Lower leg skin (tissue), 3 donors: ENCODE measurements around the gene ZCCHC14.

Source experiments
- POLR2A ChIP-seq, 2 donors: fragments of 450-650 bp; IDR thresholded peaks; one replicate each; pipeline ENCODE4 v1.6.1; 2016 to 2017; ENCODE audit warnings: antibody characterized with exemption in 2 of 2, mild to moderate bottlenecking in 1 of 2, moderate library complexity in 1 of 2
- TF ChIP-seq, protein P1 (sequence below), 3 donors: fragments of 450-650 bp; IDR thresholded peaks; one replicate each; pipeline ENCODE4 v1.5.1; 2016; ENCODE audit warnings: antibody characterized with exemption in 3 of 3, mild to moderate bottlenecking in 3 of 3, moderate library complexity in 2 of 3

GRCh38 chr16:87525352-87525751 lies 32.5 kb upstream of the ZCCHC14 start:
- TF ChIP-seq, protein P1, sequence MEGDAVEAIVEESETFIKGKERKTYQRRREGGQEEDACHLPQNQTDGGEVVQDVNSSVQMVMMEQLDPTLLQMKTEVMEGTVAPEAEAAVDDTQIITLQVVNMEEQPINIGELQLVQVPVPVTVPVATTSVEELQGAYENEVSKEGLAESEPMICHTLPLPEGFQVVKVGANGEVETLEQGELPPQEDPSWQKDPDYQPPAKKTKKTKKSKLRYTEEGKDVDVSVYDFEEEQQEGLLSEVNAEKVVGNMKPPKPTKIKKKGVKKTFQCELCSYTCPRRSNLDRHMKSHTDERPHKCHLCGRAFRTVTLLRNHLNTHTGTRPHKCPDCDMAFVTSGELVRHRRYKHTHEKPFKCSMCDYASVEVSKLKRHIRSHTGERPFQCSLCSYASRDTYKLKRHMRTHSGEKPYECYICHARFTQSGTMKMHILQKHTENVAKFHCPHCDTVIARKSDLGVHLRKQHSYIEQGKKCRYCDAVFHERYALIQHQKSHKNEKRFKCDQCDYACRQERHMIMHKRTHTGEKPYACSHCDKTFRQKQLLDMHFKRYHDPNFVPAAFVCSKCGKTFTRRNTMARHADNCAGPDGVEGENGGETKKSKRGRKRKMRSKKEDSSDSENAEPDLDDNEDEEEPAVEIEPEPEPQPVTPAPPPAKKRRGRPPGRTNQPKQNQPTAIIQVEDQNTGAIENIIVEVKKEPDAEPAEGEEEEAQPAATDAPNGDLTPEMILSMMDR (IDR thresholded peaks at IDR 0.05) = no peak
- no peak for TF ChIP-seq POLR2A (IDR thresholded peaks at IDR 0.05)
